H1 (cell line): Measurements from ENCODE around the gene XPO5. TPM values are rescaled to one million over a fixed set of nuclear protein-coding genes. Genes with fewer than 3 reads are reported as not detected.

Experiments
- CTCF ChIA-PET: fragments of 300-600 bp; sonication (Branson Sonifier 250); formaldehyde crosslinking; loops from one replicate; lab custom pipeline; 2021; ENCODE audit not compliant: partially characterized antibody; lab: Charles Lee
- POLR2A ChIA-PET: fragments of 300-600 bp; sonication (Branson Sonifier 250); formaldehyde crosslinking; loops from one replicate; lab custom pipeline; 2021; ENCODE audit warnings: inconsistent platforms; ENCODE audit not compliant: partially characterized antibody; lab: Charles Lee
- DNase-seq, 2 experiments: peaks; one replicate each; pipeline versions ENCODE4 v3.0.0 to v3.0.0-alpha.2; 2010 to 2022; ENCODE audit warnings: low spot score in 2 of 2, low read depth in 1 of 2, mixed read lengths in 1 of 2
- FAIRE-seq: peaks from 2 replicates; lab custom pipeline; 2011; peaks lifted over from hg19 to GRCh38; lab: Jason Lieb, UNC
- H2AFZ ChIP-seq: 2 replicates; pipeline ENCODE4 v1.8.1; 2012; ENCODE audit warnings: low read length, inconsistent platforms
- H2AK5ac ChIP-seq: 2 replicates; pipeline ENCODE4 v1.6.1; 2013; ENCODE audit warnings: low read depth, low read length
- H2BK120ac ChIP-seq: replicated peaks from 2 replicates; pipeline ENCODE3; 2013; ENCODE audit warnings: low read depth, low read length, inconsistent platforms
- H2BK12ac ChIP-seq: 2 replicates; pipeline ENCODE4 v1.6.1; 2013; ENCODE audit warnings: low read depth, low read length
- H2BK15ac ChIP-seq: 2 replicates; pipeline ENCODE4 v1.6.1; 2013; ENCODE audit warnings: low read length
- H2BK20ac ChIP-seq: 2 replicates; pipeline ENCODE4 v1.6.1; 2013; ENCODE audit warnings: low read length
- H2BK5ac ChIP-seq: 2 replicates; pipeline ENCODE4 v1.6.1; 2013; ENCODE audit warnings: low read depth, low read length
- H3K14ac ChIP-seq: 2 replicates; pipeline ENCODE4 v1.6.1; 2013; ENCODE audit warnings: inconsistent platforms; ENCODE audit not compliant: insufficient read length
- H3K18ac ChIP-seq: 2 replicates; pipeline ENCODE4 v1.6.1; 2013; ENCODE audit warnings: low read length; ENCODE audit errors: extremely low read depth
- H3K23ac ChIP-seq: 2 replicates; pipeline ENCODE4 v1.6.1; 2013; ENCODE audit warnings: inconsistent platforms; ENCODE audit not compliant: insufficient read length
- H3K23me2 ChIP-seq: 2 replicates; pipeline ENCODE4 v1.6.1; 2013; ENCODE audit warnings: low read depth, low read length
- H3K27ac ChIP-seq: 2 replicates; pipeline ENCODE4 v1.6.1; 2011; ENCODE audit warnings: low read depth, low read length, inconsistent platforms
- H3K27me3 ChIP-seq, 4 experiments: replicated peaks in 1 of 4; 1 replicate in 1 of 4; 2 replicates in 3 of 4; pipeline versions ENCODE4 v1.6.1 to v1.8.1; 2011 to 2013; ENCODE audit warnings: low read length in 3 of 4, mild to moderate bottlenecking in 3 of 4, inconsistent platforms in 2 of 4, mixed read lengths in 2 of 4, moderate library complexity in 1 of 4; ENCODE audit not compliant: control insufficient read depth in 3 of 4, insufficient read depth in 3 of 4; ENCODE audit errors: extremely low read depth in 1 of 4
- H3K36me3 ChIP-seq, 4 experiments: 2 replicates each; pipeline versions ENCODE4 v1.6.1 to v1.8.1; 2011 to 2013; ENCODE audit warnings: mild to moderate bottlenecking in 4 of 4, low read length in 3 of 4, moderate library complexity in 2 of 4, control low read depth in 1 of 4, inconsistent platforms in 1 of 4; ENCODE audit not compliant: insufficient read depth in 4 of 4, control insufficient read depth in 2 of 4
- H3K4ac ChIP-seq: replicated peaks from 2 replicates; pipeline ENCODE3; 2013; ENCODE audit warnings: low read length, low read depth, mixed read lengths, inconsistent platforms; ENCODE audit not compliant: insufficient read length
- H3K4me1 ChIP-seq, 4 experiments: replicated peaks in 1 of 4; 1 replicate in 1 of 4; 2 replicates in 3 of 4; pipeline versions ENCODE4 v1.6.1 to v1.8.1; 2011 to 2013; ENCODE audit warnings: low read length in 3 of 4, inconsistent platforms in 2 of 4, mixed read lengths in 1 of 4; ENCODE audit not compliant: insufficient read depth in 4 of 4, control insufficient read depth in 3 of 4
- H3K4me2 ChIP-seq, 2 experiments: 2 replicates each; pipeline versions ENCODE4 v1.6.1 to v1.8.1; 2011 to 2013; ENCODE audit warnings: low read depth in 2 of 2, low read length in 2 of 2, control low read depth in 1 of 2, inconsistent platforms in 1 of 2, mild to moderate bottlenecking in 1 of 2; ENCODE audit not compliant: insufficient read depth in 1 of 2
- H3K4me3 ChIP-seq, 4 experiments: fragments of 200-600, 300-600 bp in 1 of 4; sonication (generic), shearing (Covaris generic), sonication (Bioruptor Twin) in 1 of 4; 2 replicates each; pipeline versions ENCODE4 v1.5.1 to v1.8.1; 2011 to 2016; ENCODE audit warnings: low read length in 4 of 4, low read depth in 3 of 4, control low read depth in 2 of 4, inconsistent platforms in 2 of 4, mild to moderate bottlenecking in 2 of 4, mixed read lengths in 1 of 4, moderate library complexity in 1 of 4; ENCODE audit not compliant: insufficient read depth in 2 of 4; ENCODE audit errors: extremely low read depth in 1 of 4
- H3K56ac ChIP-seq: replicated peaks from 2 replicates; pipeline ENCODE3; 2013; ENCODE audit warnings: low read depth, mild to moderate bottlenecking, mixed read lengths, low read length, inconsistent platforms; ENCODE audit not compliant: insufficient read length
- H3K79me1 ChIP-seq: 2 replicates; pipeline ENCODE4 v1.6.1; 2013; ENCODE audit warnings: low read depth, low read length, control low read depth
- H3K79me2 ChIP-seq, 2 experiments: 2 replicates each; pipeline versions ENCODE4 v1.6.1 to v1.8.1; 2012 to 2013; ENCODE audit warnings: low read length in 2 of 2, mild to moderate bottlenecking in 2 of 2, inconsistent platforms in 1 of 2; ENCODE audit not compliant: insufficient read depth in 2 of 2, control insufficient read depth in 1 of 2
- H3K9ac ChIP-seq, 4 experiments: replicated peaks in 1 of 4; 1 replicate in 1 of 4; 2 replicates in 3 of 4; pipeline versions ENCODE4 v1.6.1 to v1.8.1; 2011 to 2013; ENCODE audit warnings: low read depth in 3 of 4, low read length in 3 of 4, control low read depth in 2 of 4, mild to moderate bottlenecking in 2 of 4, moderate library complexity in 2 of 4, inconsistent platforms in 1 of 4; ENCODE audit errors: extremely low read depth in 1 of 4
- H3K9me3 ChIP-seq, 2 experiments: 2 replicates each; pipeline versions ENCODE4 v1.6.1 to v1.8.1; 2012 to 2013; ENCODE audit warnings: mild to moderate bottlenecking in 2 of 2, moderate library complexity in 2 of 2, control low read depth in 1 of 2, inconsistent platforms in 1 of 2, low read depth in 1 of 2, low read length in 1 of 2, mixed read lengths in 1 of 2; ENCODE audit not compliant: insufficient read depth in 2 of 2
- H4K20me1 ChIP-seq, 2 experiments: replicated peaks in 1 of 2; 2 replicates each; pipeline versions ENCODE3 to v1.8.1; 2011 to 2013; ENCODE audit warnings: inconsistent platforms in 2 of 2, low read length in 2 of 2, mild to moderate bottlenecking in 1 of 2; ENCODE audit not compliant: insufficient read depth in 2 of 2, control insufficient read depth in 1 of 2
- H4K5ac ChIP-seq: 2 replicates; pipeline ENCODE4 v1.6.1; 2013; ENCODE audit warnings: low read length, low read depth, mixed read lengths, inconsistent platforms; ENCODE audit not compliant: insufficient read length
- H4K8ac ChIP-seq: 2 replicates; pipeline ENCODE4 v1.8.0; 2013; ENCODE audit warnings: mild to moderate bottlenecking, moderate library complexity, low read length, inconsistent platforms; ENCODE audit not compliant: insufficient read depth; ENCODE audit errors: extremely low read depth
- H4K91ac ChIP-seq: replicated peaks from 2 replicates; pipeline ENCODE3; 2013; ENCODE audit warnings: low read length, mixed read lengths, inconsistent platforms; ENCODE audit not compliant: insufficient read length
- BCL11A ChIP-seq, 2 experiments: IDR thresholded peaks; one replicate each; pipeline ENCODE4 v1.6.1; 2011; ENCODE audit warnings: low read depth in 2 of 2, low read length in 2 of 2, mild to moderate bottlenecking in 2 of 2
- EGR1 ChIP-seq: IDR thresholded peaks from 2 replicates; pipeline ENCODE4 v1.6.1; 2011; ENCODE audit warnings: low read depth, low read length, borderline replicate concordance
- EP300 ChIP-seq, 2 experiments: IDR thresholded peaks; 1 replicate in 1 of 2; 2 replicates in 1 of 2; pipeline ENCODE4 v1.6.1; 2011 to 2012; ENCODE audit warnings: low read depth in 2 of 2, low read length in 2 of 2, mild to moderate bottlenecking in 2 of 2, borderline replicate concordance in 1 of 2, inconsistent platforms in 1 of 2, moderate library complexity in 1 of 2
- MAFK ChIP-seq: IDR thresholded peaks from 2 replicates; pipeline ENCODE4 v1.6.1; 2012; ENCODE audit warnings: low read depth, mild to moderate bottlenecking, improper control_type of control experiment, low read length
- NANOG ChIP-seq: IDR thresholded peaks from 2 replicates; pipeline ENCODE4 v1.6.1; 2011; ENCODE audit warnings: low read length, low read depth, mild to moderate bottlenecking, inconsistent platforms; ENCODE audit not compliant: insufficient read depth, poor library complexity, severe bottlenecking
- RAD21 ChIP-seq, 2 experiments: IDR thresholded peaks in 1 of 2; conservative IDR thresholded peaks in 1 of 2; 2 replicates each; pipeline ENCODE4 v1.6.1; 2011; ENCODE audit warnings: low read depth in 2 of 2, low read length in 2 of 2, improper control_type of control experiment in 1 of 2, inconsistent platforms in 1 of 2, mild to moderate bottlenecking in 1 of 2, moderate library complexity in 1 of 2
- RBBP5 ChIP-seq: IDR thresholded peaks from 2 replicates; pipeline ENCODE4 v1.7.1; 2012; ENCODE audit warnings: low read depth, mild to moderate bottlenecking, inconsistent platforms, low read length, moderate library complexity, borderline replicate concordance
- RFX5 ChIP-seq: IDR thresholded peaks from 2 replicates; pipeline ENCODE4 v1.6.1; 2011; ENCODE audit warnings: low read depth, low read length, improper control_type of control experiment, borderline replicate concordance
- SIX5 ChIP-seq: IDR thresholded peaks from 2 replicates; pipeline ENCODE4 v1.6.1; 2011; ENCODE audit warnings: mild to moderate bottlenecking, low read depth, low read length
- SP2 ChIP-seq: IDR thresholded peaks from 2 replicates; pipeline ENCODE4 v1.6.1; 2012; ENCODE audit warnings: mild to moderate bottlenecking, low read length, inconsistent platforms
- SP4 ChIP-seq: IDR thresholded peaks from 2 replicates; pipeline ENCODE4 v1.6.1; 2012; ENCODE audit warnings: low read length, inconsistent platforms
- SRF ChIP-seq: IDR thresholded peaks from 2 replicates; pipeline ENCODE4 v1.6.1; 2011; ENCODE audit warnings: mild to moderate bottlenecking, low read depth, low read length, moderate library complexity
- polyA plus RNA-seq, 7 experiments: library from polyadenylated mRNA; depleted of rRNA in 3 of 7; stranded (reverse) in 5 of 7; unstranded in 2 of 7; fragments of >200 nt in 5 of 7; fragments of 200-250 nt in 2 of 7; gene quantifications; 1 replicate in 5 of 7; 2 replicates in 1 of 7; 4 replicates in 1 of 7; pipeline versions ENCODE4 v1.2.1 to v1.2.3, GENCODE V29; 2011 to 2013; ENCODE audit warnings: missing spikeins in 2 of 7, mixed read lengths in 2 of 7
- total RNA-seq: library from RNA; stranded (reverse); fragmentation: NEBNext Ultra II Directional; extraction: Animal tissue kit (Norgen Biotek cat#: 25700); gene quantifications from 2 replicates; pipeline ENCODE4 v1.2.1, GENCODE V29; 2021
- TF ChIP-seq, protein P1 (sequence below): IDR thresholded peaks from 2 replicates; pipeline ENCODE4 v1.6.1; 2011; ENCODE audit warnings: low read depth, mild to moderate bottlenecking, low read length; ENCODE audit not compliant: insufficient read depth
- TF ChIP-seq, protein P2 (sequence below): IDR thresholded peaks from 2 replicates; pipeline ENCODE4 v1.6.1; 2012; ENCODE audit warnings: inconsistent platforms

XPO5 gene
- total and polyA plus RNA-seq, 2 of the 8 experiments (the other 6 are each of a cell fraction or from before 2014, with no cell fraction given) = 80.6 to 95.7 TPM

DNA sequence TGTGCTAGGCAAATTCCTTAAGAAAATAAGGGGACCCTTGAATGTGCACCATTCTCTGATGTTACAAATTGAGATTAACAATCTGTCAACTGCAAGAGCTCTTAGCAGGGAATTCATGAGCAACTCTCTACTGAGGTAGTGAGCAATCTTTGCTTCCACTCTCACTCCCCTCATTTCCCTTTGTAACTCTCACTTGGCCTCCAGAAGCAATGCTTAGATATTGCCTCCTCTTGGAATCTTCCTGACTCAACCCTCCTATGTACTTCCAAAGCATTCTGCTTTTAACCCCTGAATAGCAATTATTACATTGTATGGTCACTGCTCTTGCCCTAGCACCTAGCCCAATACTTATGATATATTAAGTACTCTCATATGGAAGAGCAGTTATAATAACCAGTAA lies 16.5 kb downstream of the XPO5 start:
- no peak overlapping the region for H2BK5ac ChIP-seq
- H3K27me3 ChIP-seq = no peaks in the 10 kb centered on the region
- no peak overlapping the region for H3K56ac ChIP-seq
- no peaks in the 10 kb centered on the region for H3K23me2 ChIP-seq
- no peak overlapping the region for H3K23ac ChIP-seq
- no peak overlapping the region for H3K4me3 ChIP-seq
- no peaks in the 10 kb centered on the region for H3K79me2 ChIP-seq
- DNase-seq (no peak), FAIRE-seq (no peak)
- no peak overlapping the region for H2AFZ ChIP-seq
- H4K20me1 ChIP-seq = peaks cover 0 to 1% of the 10 kb centered on the region in 2 experiments
- H3K36me3 ChIP-seq = peaks cover 34 to 95% (median 73%) of the 10 kb centered on the region in 4 experiments
- H2BK15ac ChIP-seq = no peak overlapping the region
- H3K4me2 ChIP-seq = no peak overlapping the region
- H2BK12ac ChIP-seq = no peak overlapping the region
- no peaks in the 10 kb centered on the region for H3K9me3 ChIP-seq
- H2AK5ac ChIP-seq = no peak overlapping the region
- H4K5ac ChIP-seq = no peak overlapping the region
- no peak overlapping the region for H3K27ac ChIP-seq
- H3K4ac ChIP-seq = no peak overlapping the region
- H4K91ac ChIP-seq = no peak overlapping the region
- no peaks in the 10 kb centered on the region for H3K4me1 ChIP-seq
- H2BK20ac ChIP-seq = no peak overlapping the region
- H3K79me1 ChIP-seq = no peaks in the 10 kb centered on the region
- no peak overlapping the region for H2BK120ac ChIP-seq
- no peak overlapping the region for H3K18ac ChIP-seq
- no peak overlapping the region for H3K14ac ChIP-seq
- H4K8ac ChIP-seq = no peak overlapping the region
- ChIA-PET CTCF (interaction anchor here (0.6 to 1.1 kb wide), 2 partner anchors 9 to 1468 kb away, joined by 3 to 6 read pairs; no protein-coding TSS in a partner anchor), POLR2A (interaction anchor here (1.3 to 1.6 kb wide), 4 partner anchors 12 to 39 kb away, joined by 3 to 7 read pairs (median 5); no protein-coding TSS in a partner anchor)
- no peak overlapping the region for H3K9ac ChIP-seq
- TF ChIP-seq SP2 = no peak
- no peak for TF ChIP-seq RBBP5
- TF ChIP-seq SIX5 = no peak
- TF ChIP-seq BCL11A (IDR thresholded peaks at IDR 0.05; ENCODE audit: low read depth in 2 of 2, low read length in 2 of 2) = no peak
- TF ChIP-seq RFX5 = no peak
- TF ChIP-seq SRF = no peak
- TF ChIP-seq SP4 = no peak
- TF ChIP-seq, protein P1, sequence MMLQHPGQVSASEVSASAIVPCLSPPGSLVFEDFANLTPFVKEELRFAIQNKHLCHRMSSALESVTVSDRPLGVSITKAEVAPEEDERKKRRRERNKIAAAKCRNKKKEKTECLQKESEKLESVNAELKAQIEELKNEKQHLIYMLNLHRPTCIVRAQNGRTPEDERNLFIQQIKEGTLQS = no peak
- no peak for TF ChIP-seq MAFK
- no peak for TF ChIP-seq EGR1
- TF ChIP-seq RAD21 (IDR thresholded peaks at IDR 0.05 in 1 of 2, conservative IDR thresholded peaks at IDR 0.05 in 1 of 2; ENCODE audit: low read depth in 2 of 2, low read length in 2 of 2) = no peak
- no peak for TF ChIP-seq NANOG
- TF ChIP-seq, protein P2, sequence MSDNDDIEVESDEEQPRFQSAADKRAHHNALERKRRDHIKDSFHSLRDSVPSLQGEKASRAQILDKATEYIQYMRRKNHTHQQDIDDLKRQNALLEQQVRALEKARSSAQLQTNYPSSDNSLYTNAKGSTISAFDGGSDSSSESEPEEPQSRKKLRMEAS = no peak
- no peak for TF ChIP-seq EP300 (IDR thresholded peaks at IDR 0.05; ENCODE audit: borderline replicate concordance in 1 of 2, low read depth in 2 of 2, low read length in 2 of 2)
